ENCODE measurements around the gene DSCAM. TPM values are rescaled to one million over a fixed set of nuclear protein-coding genes. Genes with fewer than 3 reads are reported as not detected.

The DSCAM gene
- total and polyA plus RNA-seq, 2 donors (not counting 1 experiment from before 2014, with no cell fraction given), result under 0.01 to 0.01 TPM

GRCh38 chr21:40636026-40636425 lies 210.9 kb downstream of the DSCAM start:
- H3K27me3 ChIP-seq (ENCODE audit: control insufficient read depth, insufficient read depth, low read length), result no peaks in the 10 kb centered on the region

GRCh38 chr21:40635391-40635790 lies 211.6 kb downstream of the DSCAM start:
- no peak overlapping the region for H3K27ac ChIP-seq (ENCODE audit: insufficient read depth, low read length)
- TF ChIP-seq CTCF (conservative IDR thresholded peaks at IDR 0.05 in 1 of 2, IDR thresholded peaks at IDR 0.05 in 1 of 2; ENCODE audit: low read depth in 1 of 2, low read length in 2 of 2) (no peak), EZH2 (IDR thresholded peaks at IDR 0.05; ENCODE audit: low read length, missing control alignments) (no peak)
- no peak overlapping the region for H3K4me3 ChIP-seq (replicated peaks in 1 of 4; ENCODE audit: control extremely low read depth in 1 of 4, insufficient read depth in 1 of 4, low read depth in 3 of 4, low read length in 4 of 4)
- DNase-seq (ENCODE audit: low read depth in 2 of 2), result no peak
- no peaks in the 10 kb centered on the region for H3K27me3 ChIP-seq (ENCODE audit: control insufficient read depth, insufficient read depth, low read length)
- H3K4me1 ChIP-seq (ENCODE audit: control insufficient read depth, extremely low read depth, insufficient read depth, low read length), result no peaks in the 10 kb centered on the region
- H3K9ac ChIP-seq (ENCODE audit: insufficient read depth, low read length), result no peak overlapping the region
- no peaks in the 10 kb centered on the region for H3K36me3 ChIP-seq (ENCODE audit: control insufficient read depth, insufficient read depth, low read length)
- H2AFZ ChIP-seq (ENCODE audit: low read length), result no peak overlapping the region
- H3K4me2 ChIP-seq (ENCODE audit: extremely low read depth, insufficient read depth, low read length), result no peak overlapping the region
- H3K9me3 ChIP-seq (ENCODE audit: control insufficient read depth, insufficient read depth, low read depth, low read length), result no peaks in the 10 kb centered on the region
- no peaks in the 10 kb centered on the region for H4K20me1 ChIP-seq (ENCODE audit: control insufficient read depth, extremely low read depth, insufficient read depth, low read length)
- H3K79me2 ChIP-seq (ENCODE audit: control insufficient read depth, insufficient read depth, low read length), result no peaks in the 10 kb centered on the region

More at GRCh38 chr21:40636026-40636425, 210.9 kb downstream of the DSCAM start:
- H3K9me3 ChIP-seq (ENCODE audit: control insufficient read depth, insufficient read depth, low read depth, low read length), result no peaks in the 10 kb centered on the region
- no peak overlapping the region for H2AFZ ChIP-seq (ENCODE audit: low read length)
- DNase-seq (ENCODE audit: low read depth in 2 of 2), result no peak
- H3K36me3 ChIP-seq (ENCODE audit: control insufficient read depth, insufficient read depth, low read length), result no peaks in the 10 kb centered on the region
- no peak overlapping the region for H3K9ac ChIP-seq (ENCODE audit: insufficient read depth, low read length)
- no peaks in the 10 kb centered on the region for H4K20me1 ChIP-seq (ENCODE audit: control insufficient read depth, extremely low read depth, insufficient read depth, low read length)
- no peak overlapping the region for H3K4me2 ChIP-seq (ENCODE audit: extremely low read depth, insufficient read depth, low read length)
- H3K4me3 ChIP-seq (replicated peaks in 1 of 4; ENCODE audit: control extremely low read depth in 1 of 4, insufficient read depth in 1 of 4, low read depth in 3 of 4, low read length in 4 of 4), result no peak overlapping the region
- no peaks in the 10 kb centered on the region for H3K4me1 ChIP-seq (ENCODE audit: control insufficient read depth, extremely low read depth, insufficient read depth, low read length)
- H3K79me2 ChIP-seq (ENCODE audit: control insufficient read depth, insufficient read depth, low read length), result no peaks in the 10 kb centered on the region
- TF ChIP-seq CTCF (conservative IDR thresholded peaks at IDR 0.05 in 1 of 2, IDR thresholded peaks at IDR 0.05 in 1 of 2; ENCODE audit: low read depth in 1 of 2, low read length in 2 of 2), result no peak
- TF ChIP-seq EZH2 (IDR thresholded peaks at IDR 0.05; ENCODE audit: low read length, missing control alignments), result no peak
- H3K27ac ChIP-seq (ENCODE audit: insufficient read depth, low read length), result no peak overlapping the region

- no peak for DNase-seq (ENCODE audit: low read depth in 2 of 2)
- no peaks in the 10 kb centered on the region for H3K79me2 ChIP-seq (ENCODE audit: control insufficient read depth, insufficient read depth, low read length)
- no peaks in the 10 kb centered on the region for H3K36me3 ChIP-seq (ENCODE audit: control insufficient read depth, insufficient read depth, low read length)
- no peak overlapping the region for H3K27ac ChIP-seq (ENCODE audit: insufficient read depth, low read length)
- no peak overlapping the region for H3K4me2 ChIP-seq (ENCODE audit: extremely low read depth, insufficient read depth, low read length)
- H3K27me3 ChIP-seq (ENCODE audit: control insufficient read depth, insufficient read depth, low read length), result no peaks in the 10 kb centered on the region
- H3K4me1 ChIP-seq (ENCODE audit: control insufficient read depth, extremely low read depth, insufficient read depth, low read length), result no peaks in the 10 kb centered on the region
- no peak overlapping the region for H3K4me3 ChIP-seq (replicated peaks in 1 of 4; ENCODE audit: control extremely low read depth in 1 of 4, insufficient read depth in 1 of 4, low read depth in 3 of 4, low read length in 4 of 4)
- TF ChIP-seq EZH2 (IDR thresholded peaks at IDR 0.05; ENCODE audit: low read length, missing control alignments) (no peak), CTCF (conservative IDR thresholded peaks at IDR 0.05 in 1 of 2, IDR thresholded peaks at IDR 0.05 in 1 of 2; ENCODE audit: low read depth in 1 of 2, low read length in 2 of 2) (no peak)
- no peak overlapping the region for H2AFZ ChIP-seq (ENCODE audit: low read length)
- no peaks in the 10 kb centered on the region for H4K20me1 ChIP-seq (ENCODE audit: control insufficient read depth, extremely low read depth, insufficient read depth, low read length)
- no peak overlapping the region for H3K9ac ChIP-seq (ENCODE audit: insufficient read depth, low read length)
- H3K9me3 ChIP-seq (ENCODE audit: control insufficient read depth, insufficient read depth, low read depth, low read length), result no peaks in the 10 kb centered on the region
These were observed 212.8 kb downstream of the DSCAM start for GRCh38 chr21:40634141-40634540.
